GM19395 (cell line): ENCODE results near the gene COG8.
A peak's percentile ranks its signal among the peaks of the same experiment; 100 is the strongest.
"Not testable (repeated sequence)": the region's sequence is repeated elsewhere in the genome, so short reads cannot be mapped to it uniquely, and the experiment has no call there.

ENCODE experiments used
- ATAC-seq: cut with Tn5 transposase; IDR thresholded peaks from one replicate; pipeline ENCODE4 v1.9.1; 2021; ENCODE audit warnings: mild to moderate bottlenecking, moderate library complexity; ENCODE audit not compliant: unreplicated experiment

Gene COG8

DNA sequence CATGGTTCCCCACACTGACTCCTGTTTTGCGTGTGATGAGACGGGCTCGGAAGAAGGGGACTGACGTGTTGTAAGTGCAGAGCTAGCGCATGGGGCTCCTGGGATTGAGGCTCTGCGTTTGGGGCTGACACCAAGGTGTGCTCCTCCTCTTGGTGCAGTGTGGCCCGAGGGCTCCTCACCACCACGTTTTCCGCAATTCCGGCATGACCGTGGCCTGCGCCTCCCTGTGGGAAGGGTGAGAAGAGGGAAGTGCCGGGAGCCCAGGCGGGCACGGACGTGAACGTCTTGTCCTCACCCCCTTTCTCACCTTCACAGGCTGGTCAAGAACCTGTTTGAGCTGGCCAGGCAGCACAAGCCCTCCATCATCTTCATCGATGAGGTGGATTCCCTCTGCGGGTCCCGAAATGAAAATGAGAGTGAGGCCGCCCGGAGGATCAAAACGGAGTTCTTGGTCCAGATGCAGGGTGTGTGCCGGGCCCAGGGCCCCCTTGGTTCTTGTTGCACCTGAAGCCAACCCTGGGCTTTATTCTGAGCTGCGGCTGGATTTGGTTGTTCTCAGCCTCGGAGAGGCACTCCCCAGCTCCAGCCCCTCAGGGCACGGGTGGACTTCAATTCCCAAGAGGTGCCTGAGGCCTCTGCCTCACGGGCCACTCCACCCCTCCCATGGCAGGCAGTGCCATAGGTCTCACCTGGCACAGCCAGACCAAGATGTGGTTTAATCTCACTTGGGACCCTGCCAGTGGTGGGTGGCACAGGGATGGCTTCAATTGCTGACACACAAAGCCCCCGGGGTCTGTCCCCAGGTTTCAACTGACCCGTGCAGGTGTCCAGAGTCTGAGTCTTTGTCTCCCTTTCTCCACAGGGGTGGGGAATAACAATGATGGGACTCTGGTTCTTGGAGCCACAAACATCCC, 19.3 kb downstream of the COG8 start:
- ATAC-seq = no peak

DNA sequence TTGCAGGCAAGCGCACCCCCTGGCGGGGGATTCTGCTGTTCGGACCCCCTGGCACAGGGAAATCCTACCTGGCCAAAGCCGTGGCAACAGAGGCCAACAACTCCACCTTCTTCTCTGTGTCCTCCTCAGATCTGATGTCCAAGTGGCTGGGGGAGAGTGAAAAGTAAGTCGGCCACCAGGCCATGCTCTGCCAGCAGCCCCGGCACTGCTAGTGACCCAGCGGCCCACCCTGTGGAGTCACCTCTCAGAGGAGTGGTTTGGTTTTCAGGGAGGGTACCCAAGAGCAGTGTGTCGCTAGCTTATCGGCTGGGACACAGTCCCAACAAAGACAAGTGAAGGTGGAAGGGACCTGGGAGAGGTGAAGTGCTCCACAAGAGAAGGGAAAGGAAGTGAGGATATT, 20.0 kb downstream of the COG8 start:
- ATAC-seq = no peak

DNA sequence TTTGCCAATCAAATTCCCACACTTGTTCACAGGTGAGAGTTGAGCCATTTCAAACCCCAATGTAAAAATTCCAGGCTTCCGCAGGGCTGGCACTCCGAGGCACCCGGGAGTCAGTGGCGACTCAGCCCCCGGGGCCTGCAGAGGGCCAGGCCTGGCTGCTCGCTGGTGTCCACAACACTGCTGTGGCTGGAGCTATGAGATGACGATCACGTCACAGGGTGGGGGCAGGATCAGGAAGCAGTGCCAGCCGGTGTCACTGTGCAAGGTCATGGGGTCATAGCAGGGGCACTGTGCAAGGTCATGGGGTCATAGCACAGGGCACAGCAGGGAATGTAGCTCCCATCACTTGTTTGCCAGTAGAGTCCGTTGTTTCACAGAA, 20.5 kb downstream of the COG8 start:
- ATAC-seq = no peak

DNA sequence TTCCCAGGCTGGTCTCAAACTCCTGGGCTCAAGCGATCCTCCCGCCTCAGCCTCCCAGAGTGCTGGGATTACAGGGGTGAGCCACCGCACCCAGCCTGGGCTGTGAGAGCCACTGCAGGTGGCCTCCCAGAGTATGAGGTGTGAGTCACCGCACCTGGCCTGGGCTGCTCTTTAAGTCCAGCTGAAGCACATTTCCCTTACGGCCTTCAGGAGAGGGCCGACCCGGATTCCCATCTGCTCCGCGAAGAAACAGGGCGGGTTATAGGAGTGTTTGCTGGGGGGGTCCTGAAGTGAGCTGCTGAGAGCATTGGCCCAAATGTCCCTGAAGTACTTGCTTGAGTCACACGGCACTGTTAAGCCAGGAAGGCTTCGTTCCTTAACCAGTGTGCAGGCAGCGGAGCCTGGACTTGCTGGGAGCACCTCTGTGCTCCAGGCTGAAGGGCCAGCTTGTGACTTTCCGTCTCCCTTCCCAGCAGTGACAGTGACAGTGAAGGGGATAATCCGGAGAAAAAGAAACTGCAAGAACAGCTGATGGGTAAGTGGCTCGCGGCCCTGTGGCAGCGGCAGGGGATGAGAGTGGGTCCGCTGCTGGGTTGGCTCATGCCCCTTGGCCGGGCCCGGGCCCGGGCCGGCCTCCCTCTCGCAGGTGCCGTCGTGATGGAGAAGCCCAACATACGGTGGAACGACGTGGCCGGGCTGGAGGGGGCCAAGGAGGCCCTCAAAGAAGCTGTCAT, 21.0 kb downstream of the COG8 start:
- no peak for ATAC-seq

DNA sequence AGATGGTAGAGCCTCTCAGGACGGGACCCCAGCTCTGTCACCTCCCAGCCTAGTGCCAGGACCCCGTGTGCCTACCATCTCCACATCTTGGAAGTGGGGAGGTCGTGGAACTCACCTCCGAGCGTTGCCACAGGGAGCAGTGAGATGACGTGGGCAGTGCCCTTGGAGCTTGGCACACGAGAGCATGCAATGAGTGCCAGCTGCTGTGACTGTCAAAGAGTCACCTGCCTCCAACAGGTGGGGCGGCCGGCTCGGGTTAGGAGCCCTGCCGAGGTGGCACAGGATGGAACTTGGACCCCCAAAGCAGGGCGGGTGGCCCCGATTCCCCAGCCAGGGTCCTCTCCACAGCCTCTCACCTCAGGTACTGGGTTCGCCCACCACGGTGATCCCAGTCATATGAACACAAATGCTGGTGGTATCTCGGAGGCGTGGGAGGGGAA, 22.7 kb downstream of the COG8 start:
- no peak for ATAC-seq

DNA sequence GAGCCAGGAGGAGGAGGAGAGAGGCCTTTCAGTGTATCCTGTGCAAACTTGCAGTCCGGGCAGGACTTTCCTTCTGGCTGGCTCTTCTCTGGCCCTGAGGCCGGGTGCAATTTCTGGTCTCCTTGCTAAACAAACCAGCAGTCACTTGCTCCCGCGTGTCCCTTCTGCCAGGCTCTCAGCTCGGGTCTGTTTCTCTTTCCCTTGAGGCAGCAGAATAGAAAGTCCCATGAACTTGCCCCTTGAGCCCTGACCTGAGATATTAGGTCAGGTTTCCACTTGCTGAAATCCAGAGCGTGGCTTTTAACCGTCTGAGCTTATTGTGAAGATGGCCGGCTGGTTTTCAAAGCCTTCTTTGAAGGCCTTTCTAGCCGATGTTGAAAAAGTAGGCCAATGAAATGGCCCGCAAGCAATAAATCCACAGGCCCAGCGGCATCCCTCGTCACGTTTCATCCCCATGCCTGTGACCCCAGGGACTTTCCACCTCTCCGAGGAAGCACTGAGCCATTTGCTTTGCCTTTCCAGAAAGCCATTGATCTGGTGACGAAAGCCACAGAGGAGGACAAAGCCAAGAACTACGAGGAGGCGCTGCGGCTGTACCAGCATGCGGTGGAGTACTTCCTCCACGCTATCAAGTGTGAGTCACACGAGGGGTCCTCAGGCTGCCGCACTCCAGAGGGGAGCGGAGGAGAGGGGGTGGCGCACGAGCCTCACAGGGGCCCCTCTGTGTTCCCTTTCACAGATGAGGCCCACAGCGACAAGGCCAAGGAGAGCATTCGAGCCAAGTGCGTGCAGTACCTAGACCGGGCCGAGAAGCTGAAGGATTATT, 23.7 kb downstream of the COG8 start:
- no peak for ATAC-seq

DNA sequence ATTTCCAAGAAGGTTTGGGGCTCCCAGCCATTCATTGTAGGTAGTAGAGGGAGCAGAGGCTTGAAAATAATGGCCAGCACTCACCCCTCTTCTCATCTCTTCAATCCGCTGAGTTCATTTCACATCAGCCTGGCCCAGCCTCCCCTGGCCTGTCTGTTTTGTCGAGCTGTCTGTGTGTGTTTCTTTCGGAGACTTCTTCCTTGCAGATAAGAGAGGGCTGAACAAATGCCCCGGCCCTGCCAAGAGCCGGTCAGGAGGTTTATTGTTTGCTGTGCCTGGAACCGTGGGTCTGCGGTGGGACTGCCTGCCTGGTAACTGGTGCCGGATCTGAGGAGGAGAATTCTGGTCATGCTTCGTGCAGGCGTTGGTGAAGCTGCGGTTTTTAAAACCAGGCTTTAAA, 24.8 kb downstream of the COG8 start:
- no peak for ATAC-seq

DNA sequence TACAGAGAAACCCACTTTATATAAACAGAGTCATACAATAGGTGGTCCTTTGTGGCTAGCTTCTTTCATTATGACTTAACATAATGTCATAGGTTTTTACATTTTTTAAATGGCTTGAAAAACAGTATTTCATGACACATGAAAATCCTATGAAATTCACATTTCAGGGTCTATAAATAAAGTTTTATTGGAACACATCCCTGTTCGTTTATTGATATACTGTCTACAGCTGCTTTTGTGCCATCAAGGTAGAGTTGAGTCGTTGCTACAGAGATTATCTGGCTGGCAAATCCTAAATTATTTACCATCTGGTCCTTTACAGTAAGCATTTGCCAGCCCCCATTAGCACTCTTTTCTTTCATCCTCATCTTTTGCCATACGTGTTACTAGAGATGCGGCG, 25.9 kb downstream of the COG8 start:
- no peak for ATAC-seq

DNA sequence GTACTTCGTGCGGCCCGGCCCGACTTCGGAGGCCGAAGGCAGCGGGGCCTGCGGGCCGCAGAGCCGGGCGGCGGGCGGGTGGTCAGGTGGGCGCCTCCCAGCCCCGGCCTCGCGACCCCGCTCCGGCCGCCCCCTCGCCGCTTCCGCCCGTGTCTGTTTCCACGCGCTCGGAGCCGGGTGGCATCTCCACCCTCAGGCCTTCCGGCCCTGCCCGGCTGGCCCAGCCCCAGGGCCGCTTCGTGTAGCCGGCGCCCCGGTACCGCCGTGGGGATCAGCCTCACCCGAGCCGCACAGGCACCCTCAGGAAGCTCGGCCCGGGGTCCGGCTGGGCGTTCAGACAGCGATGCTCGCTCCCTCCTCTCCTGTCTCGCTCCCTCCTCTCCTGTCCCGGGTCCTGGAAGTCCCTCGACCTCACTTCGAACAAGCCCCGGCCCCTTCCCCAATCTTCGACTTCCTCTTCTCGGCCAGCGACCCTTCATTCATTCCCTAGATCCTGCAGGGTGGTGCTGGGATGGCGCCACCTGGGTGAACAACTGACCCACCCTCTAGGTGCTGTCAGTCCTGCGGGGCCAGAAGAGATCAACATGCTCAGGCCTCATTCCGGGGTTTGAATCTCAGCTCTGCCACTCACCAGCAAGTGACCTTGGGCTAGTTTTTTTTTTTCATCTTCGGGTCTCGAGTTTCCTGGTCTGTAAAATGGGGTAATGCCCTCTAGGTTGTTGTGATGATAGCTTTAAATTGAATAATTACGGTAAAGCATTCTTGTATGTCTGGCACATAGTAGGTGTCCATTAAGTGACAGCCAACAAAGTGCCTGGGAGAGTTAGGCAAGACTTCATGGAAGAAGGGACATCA, 27.6 kb downstream of the COG8 start:
- ATAC-seq = peak; percentile 61

DNA sequence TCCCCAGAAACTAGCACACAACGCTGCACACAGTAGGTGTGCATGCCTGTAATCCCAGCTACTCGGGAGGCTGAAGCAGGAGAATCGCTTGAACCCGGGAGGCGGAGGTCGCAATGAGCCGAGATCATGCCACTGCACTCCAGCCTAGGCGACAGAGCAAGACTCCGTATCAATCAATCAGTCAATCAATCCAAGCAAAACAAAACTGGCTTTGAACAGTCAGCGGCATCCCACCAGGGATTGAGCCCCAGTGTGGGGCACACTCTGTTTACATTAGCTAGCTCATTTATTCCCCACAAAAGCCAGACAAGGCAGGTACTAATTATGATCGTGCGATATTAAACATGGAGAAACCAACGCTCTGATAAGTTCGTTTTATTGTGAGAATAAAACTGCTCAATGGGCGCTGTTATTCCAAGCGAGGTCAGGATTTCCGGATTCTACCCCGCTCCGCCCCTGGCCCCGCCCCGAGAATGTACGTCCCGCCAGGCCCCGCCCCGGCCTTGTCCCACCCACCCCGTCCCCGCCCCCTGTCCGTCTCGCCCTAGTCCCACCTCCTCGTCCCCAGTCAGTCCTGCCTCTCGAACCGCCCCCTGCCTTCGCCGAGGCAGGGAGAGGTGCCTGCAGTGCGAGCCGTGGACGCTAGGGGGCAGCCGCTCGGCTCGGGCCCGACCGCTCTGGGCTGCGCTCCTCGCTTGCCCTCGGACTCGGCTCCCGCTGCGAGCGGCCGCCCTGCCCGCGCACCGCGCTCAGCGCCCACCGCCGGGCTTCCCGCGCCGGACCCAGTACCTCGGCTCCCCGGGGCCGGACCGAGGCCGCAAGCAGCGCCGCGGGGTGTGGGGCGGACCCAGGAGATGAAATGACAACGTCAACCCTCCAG, 28.5 kb downstream of the COG8 start, which contains the start of gene VPS4A:
Gene VPS4A (plus strand): TSS at position 698 of the 880 bp plus-strand sequence. CDS start 162 bp downstream, at position 860.
- peak; percentile 87 for ATAC-seq

DNA sequence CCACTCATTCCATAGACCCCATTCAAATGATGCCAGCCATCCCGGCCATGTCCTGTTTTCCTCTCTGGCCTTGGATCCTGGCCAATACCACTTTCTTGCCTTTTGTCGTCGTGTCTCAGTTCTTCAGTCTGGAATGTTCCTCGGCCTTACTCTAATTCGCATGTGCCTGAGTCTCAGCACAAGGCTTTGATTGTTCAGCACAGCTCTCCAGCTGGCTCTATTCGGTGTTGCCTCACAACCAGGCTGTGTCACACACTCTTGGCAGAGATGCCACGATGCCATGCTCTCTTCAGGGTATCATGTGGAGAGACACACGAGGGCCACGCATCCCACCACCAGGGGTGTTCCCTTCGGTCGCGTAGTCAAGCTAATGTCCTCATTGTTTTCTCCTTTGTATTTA, 30.0 kb downstream of the COG8 start:
- no peak for ATAC-seq

DNA sequence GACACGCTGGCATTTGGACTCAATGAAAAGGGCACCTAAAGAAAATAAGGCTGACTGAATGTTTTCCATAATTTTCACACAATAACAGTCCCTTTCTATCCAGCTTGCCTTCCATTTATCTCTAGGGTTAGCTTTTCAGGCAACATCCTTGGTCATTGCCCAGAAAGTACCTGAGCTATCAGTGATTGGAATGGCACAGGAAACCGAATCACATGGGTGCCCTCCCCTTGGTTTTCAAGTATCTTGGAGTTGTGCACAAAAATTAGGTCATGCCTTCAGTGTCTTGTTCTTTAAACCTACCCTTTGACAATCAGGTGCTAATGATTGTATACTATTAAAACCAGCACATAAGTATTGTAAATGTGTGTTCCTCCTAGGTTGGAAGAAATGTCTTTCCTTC, 31.5 kb downstream of the COG8 start:
- no peak for ATAC-seq

DNA sequence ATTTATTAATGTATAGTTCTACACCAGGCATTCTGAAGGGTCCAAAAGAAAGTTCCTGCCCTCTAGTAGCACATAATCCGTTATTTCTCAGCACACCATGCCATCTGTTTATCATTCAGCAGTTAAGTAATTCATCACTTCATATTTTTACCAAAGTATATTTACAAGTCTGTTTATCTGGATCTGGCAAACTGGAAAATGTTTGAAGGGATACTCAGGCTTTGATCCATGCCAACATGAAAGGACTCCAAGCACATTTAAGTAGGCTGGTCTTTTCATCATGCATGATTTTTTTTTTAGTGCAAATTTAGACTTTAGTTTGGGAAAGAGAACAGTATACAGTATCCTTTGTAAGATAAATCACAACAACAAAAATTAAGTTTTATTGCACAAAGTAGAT, 32.3 kb downstream of the COG8 start:
- ATAC-seq = no peak

DNA sequence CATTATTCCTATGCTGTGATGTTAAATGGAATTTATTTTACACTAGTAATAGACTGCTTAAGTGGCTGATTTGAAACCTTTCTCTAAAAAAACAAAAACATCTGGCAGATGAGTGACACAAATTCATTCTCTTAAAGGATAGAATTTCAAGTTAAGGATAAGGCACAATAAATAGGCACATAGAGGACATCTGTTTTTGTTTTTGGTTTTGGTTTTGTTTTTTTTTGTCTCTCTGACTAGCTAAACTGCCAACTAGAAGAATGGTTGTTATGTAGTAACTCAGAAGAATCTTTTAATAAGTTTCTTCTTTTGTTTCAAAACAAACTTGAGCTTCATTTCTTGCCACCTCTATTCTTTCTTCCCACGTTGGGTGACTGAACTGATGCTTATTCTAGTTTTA, 33.3 kb downstream of the COG8 start:
- ATAC-seq = no peak

DNA sequence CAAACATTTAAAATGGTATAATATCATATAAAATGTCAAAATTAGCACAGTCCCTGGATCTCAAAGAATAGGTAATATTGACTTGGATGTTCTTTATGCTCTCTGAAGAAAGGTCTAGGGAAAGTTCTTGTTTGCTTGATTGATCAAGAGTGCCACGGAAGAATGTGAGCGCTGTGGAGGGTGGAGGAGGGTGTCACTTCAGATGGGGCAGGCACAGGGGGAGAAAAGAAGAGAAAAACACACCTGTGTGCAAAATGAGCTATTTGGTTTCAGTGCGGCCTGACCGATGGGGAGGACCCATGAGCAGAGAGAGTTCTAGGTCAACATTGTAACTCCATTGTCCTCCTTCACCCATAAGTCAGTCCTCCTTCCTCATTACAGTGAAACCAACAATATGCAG, 37.1 kb downstream of the COG8 start:
- no peak for ATAC-seq

DNA sequence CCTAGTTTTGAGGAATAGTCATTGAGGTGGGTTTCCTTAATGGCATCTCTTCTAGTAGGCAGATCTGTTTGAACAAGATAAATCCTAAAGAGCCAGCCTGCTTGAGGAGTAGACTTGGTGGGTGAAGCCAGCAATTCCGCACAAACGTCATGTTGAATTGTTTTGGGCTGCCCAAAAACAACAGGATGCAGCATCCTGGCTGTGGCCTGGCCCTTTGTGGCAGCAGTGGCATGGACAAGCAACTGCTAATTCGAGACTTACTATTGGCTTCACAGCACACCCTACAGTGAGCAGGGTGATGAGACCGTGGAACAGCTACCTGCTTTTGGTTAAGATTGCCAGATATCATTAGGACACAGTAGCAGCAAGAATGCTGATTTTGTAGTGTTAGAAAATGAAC, 37.5 kb downstream of the COG8 start:
- ATAC-seq = no peak

DNA sequence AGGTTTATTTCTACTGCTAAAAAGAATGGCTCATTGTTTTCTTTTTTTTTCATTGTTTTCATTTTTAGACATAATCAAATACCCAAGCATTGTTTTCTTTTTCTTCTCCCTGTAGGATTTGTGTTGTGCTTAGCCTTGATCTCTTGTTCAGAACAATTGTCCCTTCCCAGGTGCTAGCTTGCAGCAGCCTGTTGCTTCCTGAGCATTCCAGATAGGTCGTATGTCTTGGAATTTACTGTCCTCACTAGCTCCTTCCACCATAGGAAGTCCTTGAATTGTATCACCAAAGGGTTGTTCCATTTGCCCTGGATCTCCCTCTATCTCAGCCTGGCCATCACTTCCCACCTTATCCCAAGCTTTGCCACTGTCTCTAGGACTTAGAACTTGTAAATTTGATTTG, 38.2 kb downstream of the COG8 start:
- no peak for ATAC-seq

DNA sequence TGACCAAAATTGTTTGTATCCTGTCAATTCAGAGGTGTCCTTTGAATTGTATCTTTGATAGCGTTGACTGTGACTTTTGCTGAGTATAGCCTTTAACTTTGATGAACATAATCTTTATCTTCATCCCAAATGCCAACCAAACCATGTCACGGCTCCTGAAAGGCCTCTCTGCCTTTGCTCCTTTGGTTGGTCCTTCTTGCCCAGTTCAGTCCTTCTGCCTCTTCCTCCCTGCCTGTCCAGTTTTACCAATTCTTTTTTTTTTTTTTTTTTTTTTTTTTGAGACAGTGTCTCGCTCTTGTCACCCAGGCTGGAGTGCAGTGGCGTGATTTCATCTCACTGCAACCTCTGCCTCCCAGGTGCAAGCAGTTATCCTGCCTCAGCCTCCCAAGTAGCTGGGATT, 41.1 kb downstream of the COG8 start:
- ATAC-seq = no peak

DNA sequence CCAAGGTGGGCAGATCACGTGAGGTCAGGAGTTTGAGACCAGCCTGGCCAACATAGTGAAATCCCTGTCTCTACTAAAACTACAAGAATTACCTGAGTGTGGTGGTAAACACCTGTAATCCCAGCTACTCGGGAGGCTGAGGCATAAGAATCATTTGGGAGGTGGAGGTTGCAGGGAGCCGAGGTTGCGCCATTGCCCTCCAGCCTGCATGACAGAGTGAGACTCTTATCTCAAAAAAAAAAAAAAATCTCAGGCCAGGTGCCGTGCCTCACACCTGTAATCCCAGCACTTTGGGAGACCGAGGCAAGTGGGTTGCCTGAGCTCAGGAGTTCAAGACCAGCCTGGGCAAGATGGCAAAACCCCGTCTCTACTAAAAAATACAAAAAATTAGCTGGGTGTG, 42.6 kb downstream of the COG8 start:
- not testable (repeated sequence) for ATAC-seq
